ENCODE measurements around the gene FEM1C. TPM values are rescaled to one million over a fixed set of nuclear protein-coding genes. Genes with fewer than 3 reads are reported as not detected.
A peak's percentile ranks its signal among the peaks of the same experiment; 100 is the strongest.

The FEM1C gene
- total RNA-seq, 2 experiments from 2014 or later = 15.8 to 15.9 TPM

DNA sequence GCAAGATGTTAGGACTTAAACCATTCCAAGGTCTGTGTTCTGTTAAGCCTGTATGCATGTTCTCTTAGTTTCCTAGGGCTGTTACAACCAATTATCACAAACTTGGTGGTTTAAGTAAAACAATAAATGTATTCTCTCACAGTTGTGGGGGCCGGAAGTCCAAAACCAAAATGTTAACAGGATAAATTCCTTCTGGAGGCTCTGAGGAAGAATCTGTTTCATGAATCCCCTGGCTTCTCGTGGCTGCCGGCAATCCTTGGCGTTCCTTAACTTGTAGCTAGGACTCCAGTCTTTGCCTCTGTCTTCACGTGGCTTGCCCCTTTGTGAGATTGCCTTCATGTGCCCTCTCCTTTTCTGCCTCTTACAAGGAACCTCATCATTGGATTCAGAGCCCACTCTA is 30.4 kb downstream of the FEM1C start:
- ChIA-PET POLR2A (no interaction called here), CTCF (interaction anchor here (1.2 kb wide), 1 partner anchor 9 kb away, joined by 3 read pairs; no protein-coding TSS in a partner anchor)
- DNase-seq (no peak), ATAC-seq (no peak)
- intact Hi-C loops (cut with DNase I, micrococcal nuclease) = no loop called here
- Mint-ChIP-seq H3K4me1 (no peaks in the 10 kb centered on the region), H3K27me3 (no peaks in the 10 kb centered on the region), H3K36me3 (ENCODE audit: low read depth) (peaks cover 10% of the 10 kb centered on the region), H3K4me3 (no peak overlapping the region), H3K9me3 (ENCODE audit: low read depth) (peaks cover 8% of the 10 kb centered on the region), H3K27ac (no peak overlapping the region)

DNA sequence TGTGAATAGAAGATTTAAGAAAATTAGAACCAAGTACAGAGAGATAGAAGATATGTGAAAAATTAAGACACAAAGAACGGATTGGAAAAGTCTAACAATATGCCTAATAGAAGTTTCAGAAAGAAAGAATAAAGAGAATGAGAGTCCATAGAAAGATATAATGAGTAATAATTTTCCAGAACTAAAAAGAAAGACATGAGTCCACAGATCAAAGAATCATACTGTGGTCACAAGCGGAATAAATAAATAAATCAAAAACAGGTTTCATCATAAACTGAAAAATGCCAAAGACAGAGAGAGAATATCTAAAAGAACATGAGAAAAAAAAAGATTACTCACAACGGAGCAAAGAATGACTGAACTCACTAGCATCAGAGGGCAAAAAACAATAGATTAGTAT is 32.9 kb downstream of the FEM1C start:
- peaks cover 8% of the 10 kb centered on the region for H3K9me3 Mint-ChIP-seq (ENCODE audit: low read depth)

DNA sequence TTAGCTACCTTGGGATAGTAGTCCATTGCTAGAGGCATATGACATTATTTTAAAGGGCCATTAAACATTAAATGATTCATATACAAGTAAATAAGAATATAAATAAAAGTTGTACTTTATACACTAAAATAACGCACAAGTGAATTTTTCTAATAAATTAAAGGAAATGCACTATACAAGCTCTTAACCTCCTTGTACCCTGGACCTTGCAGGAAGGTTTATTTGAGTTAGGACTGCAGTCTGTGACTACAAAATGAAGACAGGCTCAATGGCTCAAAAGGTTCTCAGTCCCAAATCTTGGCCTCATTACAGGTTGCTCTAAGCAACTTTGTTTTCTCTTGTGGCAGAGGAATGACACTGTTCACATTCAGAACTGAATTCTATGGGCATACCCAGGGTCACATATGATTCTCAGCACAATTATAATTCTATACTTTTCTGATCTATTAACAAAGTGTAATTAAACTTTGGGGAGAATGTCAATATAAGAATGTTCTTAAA is 34.4 kb downstream of the FEM1C start:
- ChIA-PET POLR2A (no interaction called here), CTCF (interaction anchor here (1.0 to 1.1 kb wide), 2 partner anchors 8 to 58 kb away, joined by 3 to 4 read pairs; no protein-coding TSS in a partner anchor)
- Mint-ChIP-seq H3K36me3 (ENCODE audit: low read depth) (peaks cover 2% of the 10 kb centered on the region), H3K4me1 (no peaks in the 10 kb centered on the region), H3K4me3 (no peak overlapping the region), H3K27ac (no peak overlapping the region), H3K27me3 (peaks cover 2% of the 10 kb centered on the region), H3K9me3 (ENCODE audit: low read depth) (peaks cover 8% of the 10 kb centered on the region)
- no peak for ATAC-seq
- no peak for DNase-seq
- intact Hi-C loops (cut with DNase I, micrococcal nuclease) = no loop called here

More for the DNA sequence above, 32.9 kb downstream of the FEM1C start:
- Mint-ChIP-seq H3K36me3 (ENCODE audit: low read depth) (peaks cover 2% of the 10 kb centered on the region), H3K4me1 (no peaks in the 10 kb centered on the region), H3K27me3 (peaks cover 2% of the 10 kb centered on the region), H3K27ac (no peak overlapping the region), H3K4me3 (no peak overlapping the region)
- ATAC-seq = no peak
- ChIA-PET CTCF (no interaction called here), POLR2A (no interaction called here)
- intact Hi-C loops (cut with DNase I, micrococcal nuclease) = no loop called here
- no peak for DNase-seq

DNA sequence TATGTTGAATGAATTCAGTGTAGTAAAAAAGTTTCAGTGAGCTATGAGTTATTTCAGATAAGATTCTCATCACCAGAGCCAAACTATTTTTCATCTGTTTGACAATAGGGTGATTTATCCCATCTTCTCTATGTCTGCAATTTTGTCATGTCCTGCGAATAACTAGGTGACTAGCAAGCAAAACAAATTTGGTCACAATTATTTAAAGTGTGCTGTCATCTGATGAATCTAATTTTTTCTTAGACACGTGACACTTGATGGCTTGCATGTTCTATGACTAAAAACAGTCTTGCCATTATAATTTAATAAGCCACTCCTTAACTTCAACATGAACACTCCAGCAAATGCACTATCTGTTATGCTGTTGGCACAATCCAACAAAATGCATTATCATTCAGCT is 35.0 kb downstream of the FEM1C start:
- H3K9me3 Mint-ChIP-seq (ENCODE audit: low read depth) = peaks cover 8% of the 10 kb centered on the region
- intact Hi-C loops (cut with DNase I, micrococcal nuclease) = no loop called here
- H3K4me3 Mint-ChIP-seq = no peak overlapping the region
- no peaks in the 10 kb centered on the region for H3K4me1 Mint-ChIP-seq
- ATAC-seq (no peak), DNase-seq (no peak)
- H3K27me3 Mint-ChIP-seq = peaks cover 2% of the 10 kb centered on the region
- H3K36me3 Mint-ChIP-seq (ENCODE audit: low read depth) = peaks cover 2% of the 10 kb centered on the region
- CTCF ChIA-PET = interaction anchor here (1.0 to 1.1 kb wide), 2 partner anchors 9 to 59 kb away, joined by 3 to 4 read pairs; no protein-coding TSS in a partner anchor
- POLR2A ChIA-PET = no interaction called here
- no peak overlapping the region for H3K27ac Mint-ChIP-seq

DNA sequence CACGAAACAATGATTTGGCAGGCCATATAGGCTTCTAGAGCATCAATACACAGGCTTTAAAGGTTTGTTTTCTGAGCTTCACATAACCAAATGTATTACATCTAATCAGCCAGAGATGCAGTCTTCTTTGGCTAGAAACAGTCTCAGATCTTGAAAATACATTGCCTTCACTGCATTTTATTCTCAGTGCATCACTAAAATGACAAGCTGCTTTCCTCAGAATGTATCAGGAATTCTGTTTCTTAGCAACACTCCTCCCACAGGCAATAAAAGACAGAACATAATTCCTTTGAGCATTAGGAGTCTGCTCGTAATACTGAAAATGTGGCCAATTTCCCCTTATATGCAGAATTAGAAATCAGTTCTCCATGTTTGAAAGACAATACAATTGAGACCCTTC is 36.9 kb downstream of the FEM1C start:
- intact Hi-C loops (cut with DNase I, micrococcal nuclease) = no loop called here
- Mint-ChIP-seq H3K4me3 (no peak overlapping the region), H3K36me3 (ENCODE audit: low read depth) (peaks cover 2% of the 10 kb centered on the region), H3K27ac (no peak overlapping the region), H3K4me1 (no peaks in the 10 kb centered on the region), H3K27me3 (peaks cover 4% of the 10 kb centered on the region), H3K9me3 (ENCODE audit: low read depth) (peaks cover 5% of the 10 kb centered on the region)
- ChIA-PET POLR2A (no interaction called here), CTCF (interaction anchor here (1.0 to 1.4 kb wide), 2 partner anchors 10 to 20 kb away, joined by 3 to 4 read pairs; no protein-coding TSS in a partner anchor)
- DNase-seq = no peak
- ATAC-seq = no peak

DNA sequence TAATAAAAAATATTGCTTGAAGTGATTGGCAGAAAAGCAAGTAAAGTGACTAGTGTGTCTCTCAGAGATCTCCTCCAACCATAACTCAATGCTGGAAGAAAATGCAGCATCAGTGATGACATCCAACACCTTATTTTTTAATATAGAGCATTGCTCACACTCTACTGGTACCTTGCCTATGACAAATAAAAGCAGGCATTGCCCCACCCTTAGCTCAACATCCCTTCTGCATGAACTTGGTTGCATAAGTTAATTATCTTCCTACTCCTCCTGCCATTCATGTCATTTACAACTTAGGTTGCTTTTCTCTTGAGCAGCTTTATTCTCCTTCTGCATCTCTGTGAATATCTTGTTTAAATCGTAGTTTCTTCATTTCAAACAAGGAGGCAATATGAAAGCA is 41.2 kb downstream of the FEM1C start:
- DNase-seq = no peak
- no peaks in the 10 kb centered on the region for H3K9me3 Mint-ChIP-seq (ENCODE audit: low read depth)
- H3K4me1 Mint-ChIP-seq = no peaks in the 10 kb centered on the region
- ChIA-PET CTCF (no interaction called here), POLR2A (no interaction called here)
- H3K27ac Mint-ChIP-seq = no peak overlapping the region
- H3K4me3 Mint-ChIP-seq = no peak overlapping the region
- ATAC-seq = no peak
- no peaks in the 10 kb centered on the region for H3K36me3 Mint-ChIP-seq (ENCODE audit: low read depth)
- intact Hi-C loops (cut with DNase I, micrococcal nuclease) = no loop called here
- peaks cover 12% of the 10 kb centered on the region for H3K27me3 Mint-ChIP-seq

DNA sequence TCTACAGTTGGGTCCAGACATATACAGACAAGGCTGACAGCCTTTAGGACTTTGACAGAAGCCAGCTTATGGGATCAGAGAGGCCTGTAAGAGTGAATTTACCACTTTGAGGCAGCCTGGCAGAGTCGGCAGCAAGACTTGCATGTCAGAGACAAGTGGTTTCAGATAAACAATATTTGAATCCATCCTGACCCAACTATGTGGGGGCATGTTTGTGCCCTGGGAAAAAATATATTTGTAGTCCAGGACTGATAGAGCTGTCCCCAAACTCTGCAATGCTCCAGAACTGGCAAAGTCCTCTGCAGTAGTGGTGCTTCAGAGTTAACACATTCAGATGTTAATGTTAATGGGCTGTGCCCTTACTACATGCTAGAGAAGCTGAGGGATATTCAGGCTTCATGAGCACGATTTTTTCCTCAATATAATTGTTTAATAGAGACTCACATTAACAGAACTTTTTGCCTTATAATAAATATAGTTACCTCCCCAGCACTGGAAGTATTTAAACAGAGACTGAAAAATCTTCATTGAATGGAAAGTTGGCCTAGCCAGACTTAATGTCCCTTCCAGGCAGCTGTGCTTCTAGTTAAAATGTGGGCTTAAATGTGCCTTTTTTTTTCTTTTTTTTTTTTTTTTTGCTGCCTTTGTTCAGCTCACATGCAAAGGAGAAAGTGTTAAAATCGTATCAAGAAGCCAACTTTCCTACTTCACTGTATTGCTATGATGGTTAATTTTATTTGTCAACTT is 42.9 kb downstream of the FEM1C start:
- no peak for ATAC-seq
- CTCF ChIA-PET = interaction anchor here (0.6 kb wide), 1 partner anchor 149 kb away, joined by 3 read pairs; no protein-coding TSS in a partner anchor
- intact Hi-C loops (cut with DNase I, micrococcal nuclease) = no loop called here
- no peak for DNase-seq
- Mint-ChIP-seq H3K36me3 (ENCODE audit: low read depth) (no peaks in the 10 kb centered on the region), H3K27ac (no peak overlapping the region), H3K4me3 (no peak overlapping the region), H3K4me1 (no peaks in the 10 kb centered on the region), H3K27me3 (peaks cover 17% of the 10 kb centered on the region), H3K9me3 (ENCODE audit: low read depth) (no peaks in the 10 kb centered on the region)
- POLR2A ChIA-PET = no interaction called here

DNA sequence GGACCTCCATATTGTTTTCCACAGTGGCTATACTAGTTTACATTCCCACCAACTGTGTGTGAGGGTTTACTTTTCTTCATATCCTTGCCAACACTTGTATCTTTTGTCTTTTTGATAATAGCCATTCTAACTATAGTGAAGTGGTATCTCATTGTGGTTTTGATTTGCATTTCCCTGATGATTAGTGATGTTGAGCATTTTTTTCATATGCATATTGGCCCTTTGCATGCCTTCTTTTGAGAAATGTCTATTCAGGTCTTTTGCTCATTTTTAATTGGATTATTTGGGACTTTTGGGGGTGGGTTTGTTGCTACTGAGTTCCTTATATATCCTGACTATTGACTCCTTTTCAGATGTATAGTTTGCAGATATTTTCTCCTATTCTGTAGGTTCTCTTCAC is 44.4 kb downstream of the FEM1C start:
- Mint-ChIP-seq H3K36me3 (ENCODE audit: low read depth) (no peaks in the 10 kb centered on the region), H3K27me3 (peaks cover 21% of the 10 kb centered on the region), H3K9me3 (ENCODE audit: low read depth) (no peaks in the 10 kb centered on the region), H3K27ac (no peak overlapping the region), H3K4me1 (no peaks in the 10 kb centered on the region), H3K4me3 (no peak overlapping the region)
- DNase-seq (no peak), ATAC-seq (no peak)
- ChIA-PET POLR2A (no interaction called here), CTCF (no interaction called here)
- intact Hi-C loops (cut with DNase I, micrococcal nuclease) = no loop called here

DNA sequence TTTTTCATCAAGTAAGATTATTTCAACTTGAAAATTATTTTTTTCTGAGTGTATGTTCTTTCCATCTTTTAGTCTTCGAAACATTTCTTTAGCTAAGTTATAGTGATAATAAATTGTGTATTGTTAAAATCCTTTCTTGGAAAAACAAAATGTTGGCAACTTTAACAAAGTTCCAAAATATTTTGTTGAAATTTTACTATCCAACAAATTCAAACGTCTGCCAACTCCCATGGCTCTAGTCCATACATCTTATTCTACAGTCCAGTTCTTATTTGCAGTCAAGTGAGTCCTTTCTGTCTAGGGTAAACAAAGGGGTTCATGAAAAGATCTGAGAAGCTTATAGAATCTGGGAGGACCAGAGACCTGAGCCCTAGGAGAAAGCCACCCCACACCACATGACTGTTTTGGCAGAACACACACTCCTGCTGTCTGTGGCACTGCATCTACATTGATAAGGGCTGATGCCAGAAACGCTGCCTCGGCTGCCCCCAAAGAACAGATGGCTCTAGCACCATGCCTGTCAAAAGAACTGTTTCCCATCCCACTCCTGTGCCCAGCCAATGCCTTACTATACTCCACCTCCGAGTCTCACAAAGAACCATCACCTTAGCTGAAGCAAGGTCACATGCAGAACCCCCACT is 47.5 kb downstream of the FEM1C start:
- Mint-ChIP-seq H3K4me3 (no peak overlapping the region), H3K4me1 (no peaks in the 10 kb centered on the region), H3K36me3 (ENCODE audit: low read depth) (no peaks in the 10 kb centered on the region), H3K9me3 (ENCODE audit: low read depth) (no peaks in the 10 kb centered on the region), H3K27ac (no peak overlapping the region), H3K27me3 (peaks cover 37% of the 10 kb centered on the region)
- POLR2A ChIA-PET = no interaction called here
- CTCF ChIA-PET = interaction anchor here (0.9 kb wide), 1 partner anchor 20 kb away, joined by 3 read pairs; no protein-coding TSS in a partner anchor
- intact Hi-C loops (cut with DNase I, micrococcal nuclease) = no loop called here
- no peak for ATAC-seq
- DNase-seq = no peak

DNA sequence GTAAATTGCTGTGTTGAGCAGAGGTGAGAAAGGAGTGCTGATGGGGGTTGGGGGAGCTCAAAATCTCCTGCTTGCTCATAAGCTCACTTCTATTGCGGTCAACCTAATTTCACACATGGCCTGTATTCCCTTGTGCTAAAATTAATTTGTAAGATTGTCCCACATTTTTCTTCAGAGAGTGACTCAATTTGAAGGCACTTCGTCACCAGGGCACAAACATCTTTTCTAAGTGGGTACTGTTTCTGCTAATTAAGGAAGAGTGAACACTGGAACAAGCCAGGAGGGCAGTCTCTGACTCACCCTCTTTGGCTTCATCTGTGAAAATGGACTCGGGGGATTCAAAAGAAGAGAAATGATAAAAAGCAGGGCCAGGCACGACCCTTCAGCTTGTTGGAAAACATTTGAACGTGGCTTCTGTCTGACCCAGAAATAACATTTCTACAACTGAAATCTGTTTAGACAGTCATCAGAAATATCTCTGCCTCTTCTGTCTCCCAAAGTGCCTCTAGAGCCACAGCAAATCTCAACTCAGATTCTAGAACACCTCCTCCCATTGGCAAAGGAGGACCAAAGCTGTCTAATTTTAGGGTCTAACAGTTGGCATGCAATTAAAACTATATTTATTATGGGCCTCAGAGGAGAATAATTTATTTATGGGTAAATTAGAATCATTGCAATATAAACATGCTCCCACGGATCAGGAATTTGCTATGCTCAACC is 49.8 kb downstream of the FEM1C start:
- ATAC-seq = no peak
- H3K9me3 Mint-ChIP-seq (ENCODE audit: low read depth) = no peaks in the 10 kb centered on the region
- no peak overlapping the region for H3K4me3 Mint-ChIP-seq
- no peak for DNase-seq
- H3K4me1 Mint-ChIP-seq = no peaks in the 10 kb centered on the region
- POLR2A ChIA-PET = no interaction called here
- H3K36me3 Mint-ChIP-seq (ENCODE audit: low read depth) = no peaks in the 10 kb centered on the region
- peaks cover 35% of the 10 kb centered on the region for H3K27me3 Mint-ChIP-seq
- intact Hi-C loops (cut with DNase I, micrococcal nuclease) = no loop called here
- CTCF ChIA-PET = no interaction called here
- no peak overlapping the region for H3K27ac Mint-ChIP-seq

DNA sequence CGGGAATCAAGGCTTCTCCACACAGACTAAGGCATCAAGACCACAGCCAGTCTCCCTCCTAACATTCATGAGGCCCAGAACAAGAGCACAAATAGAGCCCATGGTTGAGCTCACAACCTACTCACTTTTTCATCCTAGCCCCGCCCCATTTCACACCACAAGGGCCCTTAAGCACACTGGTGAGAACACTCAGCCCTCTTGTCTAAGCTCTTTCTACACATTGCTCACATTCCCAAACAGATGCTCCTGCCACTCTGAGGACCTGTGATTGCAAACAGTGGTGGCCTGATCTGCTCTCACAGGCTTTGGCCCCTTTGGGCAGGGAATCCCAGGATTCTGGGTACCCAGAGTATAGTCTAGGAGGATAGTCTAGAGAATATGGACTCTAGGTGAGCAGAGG is 54.0 kb downstream of the FEM1C start:
- peak; percentile 18 for DNase-seq
- Mint-ChIP-seq H3K4me1 (peaks cover 19% of the 10 kb centered on the region), H3K27ac (no peak overlapping the region), H3K36me3 (ENCODE audit: low read depth) (no peaks in the 10 kb centered on the region), H3K27me3 (peaks cover 25% of the 10 kb centered on the region), H3K9me3 (ENCODE audit: low read depth) (no peaks in the 10 kb centered on the region), H3K4me3 (no peak overlapping the region)
- intact Hi-C loops (cut with DNase I, micrococcal nuclease) = no loop called here
- CTCF ChIA-PET = interaction anchor here (0.6 to 0.7 kb wide), 2 partner anchors 33 to 224 kb away, joined by 3 read pairs; no protein-coding TSS in a partner anchor
- POLR2A ChIA-PET = no interaction called here
- ATAC-seq = no peak

Measured in activated CD4-positive, alpha-beta T cell treated with anti-CD3 and anti-CD28 coated beads for 36 hours (primary cell).